Mesendoderm (in vitro differentiated cells): ENCODE data around the gene PINK1.
"Not testable (repeated sequence)": the region's sequence is repeated elsewhere in the genome, so short reads cannot be mapped to it uniquely, and the experiment has no call there.

Experiments
- DNase-seq: peaks from one replicate; pipeline ENCODE4 v3.0.0; 2013
- H2AK5ac ChIP-seq: 2 replicates; pipeline ENCODE4 v1.6.1; 2013; ENCODE audit warnings: low read length, inconsistent platforms
- H2BK120ac ChIP-seq: 2 replicates; pipeline ENCODE4 v1.6.1; 2013; ENCODE audit warnings: low read depth, mild to moderate bottlenecking, low read length, moderate library complexity, mixed read lengths
- H2BK15ac ChIP-seq: replicated peaks from 2 replicates; pipeline ENCODE4 v1.6.1; 2013; ENCODE audit warnings: low read depth, mild to moderate bottlenecking, moderate library complexity
- H2BK5ac ChIP-seq: 2 replicates; pipeline ENCODE4 v1.6.1; 2013; ENCODE audit warnings: low read length, inconsistent platforms
- H3K18ac ChIP-seq: 2 replicates; pipeline ENCODE4 v1.6.1; 2013; ENCODE audit warnings: mild to moderate bottlenecking, low read length, mixed read lengths
- H3K23ac ChIP-seq: one replicate; pipeline ENCODE4 v1.6.1; 2013; ENCODE audit warnings: low read length
- H3K27ac ChIP-seq: 2 replicates; pipeline ENCODE4 v1.5.1; 2013; ENCODE audit warnings: low read depth, mild to moderate bottlenecking, inconsistent platforms, low read length, moderate library complexity
- H3K27me3 ChIP-seq: 2 replicates; pipeline ENCODE4 v1.6.1; 2013; ENCODE audit warnings: low read length, control low read depth, mild to moderate bottlenecking, inconsistent platforms; ENCODE audit not compliant: insufficient read depth, poor library complexity
- H3K36me3 ChIP-seq: 2 replicates; pipeline ENCODE4 v1.6.1; 2013; ENCODE audit warnings: low read length, inconsistent platforms; ENCODE audit not compliant: control insufficient read depth, insufficient read depth
- H3K4ac ChIP-seq: one replicate; pipeline ENCODE4 v1.6.1; 2013; ENCODE audit warnings: low read depth, mild to moderate bottlenecking, low read length, moderate library complexity
- H3K4me1 ChIP-seq: 2 replicates; pipeline ENCODE4 v1.6.1; 2013; ENCODE audit warnings: low read depth, low read length, inconsistent platforms; ENCODE audit not compliant: control insufficient read depth
- H3K4me2 ChIP-seq: 2 replicates; pipeline ENCODE4 v1.6.1; 2013; ENCODE audit warnings: low read length
- H3K4me3 ChIP-seq: 2 replicates; pipeline ENCODE4 v1.5.1; 2013; ENCODE audit warnings: mild to moderate bottlenecking, low read length
- H3K56ac ChIP-seq: one replicate; pipeline ENCODE4 v1.6.1; 2013; ENCODE audit warnings: low read length
- H3K79me1 ChIP-seq: 2 replicates; pipeline ENCODE4 v1.6.1; 2013; ENCODE audit warnings: low read length, inconsistent platforms
- H3K79me2 ChIP-seq: 2 replicates; pipeline ENCODE4 v1.6.1; 2013; ENCODE audit warnings: mild to moderate bottlenecking, low read length; ENCODE audit not compliant: control insufficient read depth, insufficient read depth
- H3K9ac ChIP-seq: 2 replicates; pipeline ENCODE4 v1.6.1; 2013; ENCODE audit warnings: low read length, inconsistent platforms
- H4K5ac ChIP-seq: one replicate; pipeline ENCODE4 v1.6.1; 2013; ENCODE audit warnings: low read length
- H4K8ac ChIP-seq: one replicate; pipeline ENCODE4 v1.6.1; 2013; ENCODE audit warnings: low read depth, mild to moderate bottlenecking, control low read depth, low read length, moderate library complexity
- WGBS: extraction: QIAGEN DNeasy Blood & Tissue Kit; methylation state at CpG from one replicate; pipeline ENCODE4 v1.1.7; 2013; ENCODE audit warnings: low lambda C conversion rate, missing lambda C conversion rate; ENCODE audit not compliant: insufficient coverage; ENCODE audit errors: extremely low coverage; 5-methylcytosine and 5-hydroxymethylcytosine counted together

PINK1 gene

DNA sequence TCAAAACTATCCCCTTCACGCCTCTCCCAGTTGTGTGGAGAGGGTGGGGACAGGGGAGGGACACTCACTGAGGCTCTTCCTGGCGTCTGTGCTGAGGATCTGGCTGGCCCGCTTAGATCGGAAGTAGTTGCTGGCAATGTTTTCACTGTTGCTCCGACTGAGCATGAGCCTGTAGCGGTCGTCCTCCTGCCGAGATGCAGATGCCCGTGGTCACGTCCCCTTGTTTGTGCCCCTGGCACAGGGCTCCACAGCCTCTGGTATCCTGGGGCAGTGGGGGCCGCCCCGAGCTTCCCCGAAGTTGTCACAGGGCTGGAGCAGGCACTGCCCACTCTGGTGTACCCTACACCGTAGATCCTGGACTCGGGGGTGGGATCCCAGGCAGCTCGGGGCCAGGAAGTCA lies 32.9 kb downstream of the PINK1 start:
- H3K56ac ChIP-seq: no peak overlapping the region

GRCh38 chr1:20666804-20667203 lies 33.5 kb downstream of the PINK1 start:
- H4K5ac ChIP-seq: no peak overlapping the region
- H3K79me2 ChIP-seq: no peaks in the 10 kb centered on the region
- WGBS: no CpG with 5 or more reads among the region's 1 CpG
- H3K4ac ChIP-seq: no peak overlapping the region
- H3K4me3 ChIP-seq: no peak overlapping the region
- no peak overlapping the region for H3K23ac ChIP-seq
- H3K18ac ChIP-seq: no peak overlapping the region
- H2AK5ac ChIP-seq: no peak overlapping the region
- H4K8ac ChIP-seq: no peak overlapping the region
- H3K9ac ChIP-seq: no peak overlapping the region
- H3K4me2 ChIP-seq: no peak overlapping the region
- DNase-seq: peak; percentile 45
- H3K79me1 ChIP-seq: no peaks in the 10 kb centered on the region
- H3K27ac ChIP-seq: no peak overlapping the region
- H3K56ac ChIP-seq: no peak overlapping the region
- H2BK15ac ChIP-seq: no peak overlapping the region
- H3K27me3 ChIP-seq: no peaks in the 10 kb centered on the region
- H2BK5ac ChIP-seq: no peak overlapping the region
- no peak overlapping the region for H2BK120ac ChIP-seq
- no peaks in the 10 kb centered on the region for H3K36me3 ChIP-seq
- H3K4me1 ChIP-seq: peaks cover 1% of the 10 kb centered on the region

More for the DNA sequence above, 32.9 kb downstream of the PINK1 start:
- H2AK5ac ChIP-seq: no peak overlapping the region
- no peak overlapping the region for H3K23ac ChIP-seq
- H3K4me1 ChIP-seq: peaks cover 1% of the 10 kb centered on the region
- H3K79me1 ChIP-seq: no peaks in the 10 kb centered on the region
- no peak overlapping the region for H4K8ac ChIP-seq
- H3K4me2 ChIP-seq: no peak overlapping the region
- H2BK120ac ChIP-seq: no peak overlapping the region
- no peak overlapping the region for H3K4me3 ChIP-seq
- no peak overlapping the region for H4K5ac ChIP-seq
- H3K27ac ChIP-seq: no peak overlapping the region
- no peak overlapping the region for H3K18ac ChIP-seq
- no peaks in the 10 kb centered on the region for H3K79me2 ChIP-seq
- H2BK5ac ChIP-seq: no peak overlapping the region
- H3K27me3 ChIP-seq: no peaks in the 10 kb centered on the region
- no peak overlapping the region for H3K4ac ChIP-seq
- WGBS: no CpG with 5 or more reads among the region's 16 CpGs
- H3K36me3 ChIP-seq: no peaks in the 10 kb centered on the region
- DNase-seq: no peak
- H3K9ac ChIP-seq: no peak overlapping the region
- H2BK15ac ChIP-seq: no peak overlapping the region

DNA sequence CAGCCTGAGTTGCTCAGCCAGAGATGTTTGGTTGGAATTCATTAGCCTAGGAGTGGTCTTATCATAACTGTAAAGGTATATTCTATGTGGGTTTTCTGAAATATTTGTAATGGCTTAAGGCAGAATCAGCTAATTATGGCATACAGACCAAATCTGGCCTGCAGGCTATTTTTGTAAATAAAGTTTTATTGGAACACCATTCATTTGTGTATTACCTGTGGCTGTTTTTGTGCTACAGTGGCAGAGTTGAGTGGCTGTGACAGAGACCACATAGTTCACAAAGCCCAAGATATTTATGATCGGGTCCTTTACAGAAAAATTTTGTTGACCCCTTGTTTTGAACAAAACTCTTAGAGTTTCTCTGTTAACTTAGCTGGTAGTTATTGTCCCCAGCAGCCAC lies 35.3 kb downstream of the PINK1 start:
- Histone ChIP-seq H3K4me1 (no peaks in the 10 kb centered on the region), H3K79me2 (no peaks in the 10 kb centered on the region), H3K9ac (no peak overlapping the region), H3K27ac (no peak overlapping the region), H3K4me2 (no peak overlapping the region), H2BK5ac (no peak overlapping the region), H2BK15ac (no peak overlapping the region), H4K5ac (no peak overlapping the region), H4K8ac (no peak overlapping the region), H2BK120ac (no peak overlapping the region), H3K23ac (no peak overlapping the region), H3K79me1 (no peaks in the 10 kb centered on the region), H3K36me3 (no peaks in the 10 kb centered on the region), H3K4me3 (no peak overlapping the region), H2AK5ac (no peak overlapping the region), H3K4ac (no peak overlapping the region), H3K56ac (no peak overlapping the region), H3K18ac (no peak overlapping the region), H3K27me3 (no peaks in the 10 kb centered on the region)
- no peak for DNase-seq
- no CpG with 5 or more reads among the region's 1 CpG for WGBS

DNA sequence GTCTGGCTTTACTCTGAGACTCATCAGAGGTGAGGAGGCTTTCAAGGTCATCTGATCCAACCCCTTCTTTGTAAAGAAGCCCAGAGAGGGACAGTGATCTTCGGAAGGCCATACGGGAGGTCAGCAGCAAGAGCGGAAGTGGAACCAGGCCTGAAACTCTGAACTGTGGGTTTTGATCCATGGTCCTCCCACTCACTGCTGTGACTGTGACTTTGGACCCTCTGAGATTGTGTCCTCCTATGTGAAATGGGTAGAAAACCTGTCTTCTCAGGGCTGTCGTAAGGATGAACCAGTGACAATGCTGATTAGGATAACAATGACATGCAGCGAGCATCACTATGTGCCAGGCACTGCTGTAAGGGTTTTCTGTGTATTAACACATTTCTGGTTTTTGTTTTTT lies 37.7 kb downstream of the PINK1 start:
- H3K36me3 ChIP-seq: no peaks in the 10 kb centered on the region
- no CpG with 5 or more reads among the region's 5 CpGs for WGBS
- H3K27ac ChIP-seq: no peak overlapping the region
- H3K4ac ChIP-seq: no peak overlapping the region
- H3K23ac ChIP-seq: no peak overlapping the region
- H3K56ac ChIP-seq: no peak overlapping the region
- H3K27me3 ChIP-seq: no peaks in the 10 kb centered on the region
- no peak overlapping the region for H3K9ac ChIP-seq
- no peaks in the 10 kb centered on the region for H3K79me2 ChIP-seq
- no peak overlapping the region for H2BK15ac ChIP-seq
- no peak overlapping the region for H3K18ac ChIP-seq
- DNase-seq: no peak
- H2AK5ac ChIP-seq: no peak overlapping the region
- H2BK5ac ChIP-seq: no peak overlapping the region
- H4K8ac ChIP-seq: no peak overlapping the region
- H3K79me1 ChIP-seq: no peaks in the 10 kb centered on the region
- no peaks in the 10 kb centered on the region for H3K4me1 ChIP-seq
- no peak overlapping the region for H3K4me2 ChIP-seq
- no peak overlapping the region for H3K4me3 ChIP-seq
- H4K5ac ChIP-seq: no peak overlapping the region
- H2BK120ac ChIP-seq: no peak overlapping the region

- Histone ChIP-seq H3K27ac (no peak overlapping the region), H3K4me3 (no peak overlapping the region), H4K8ac (no peak overlapping the region), H3K23ac (no peak overlapping the region), H3K4me1 (no peaks in the 10 kb centered on the region), H3K36me3 (no peaks in the 10 kb centered on the region), H3K4me2 (no peak overlapping the region), H3K4ac (no peak overlapping the region), H2AK5ac (no peak overlapping the region), H3K79me1 (no peaks in the 10 kb centered on the region), H2BK15ac (no peak overlapping the region), H2BK120ac (no peak overlapping the region), H3K18ac (no peak overlapping the region), H3K27me3 (no peaks in the 10 kb centered on the region), H2BK5ac (no peak overlapping the region), H3K9ac (no peak overlapping the region), H4K5ac (no peak overlapping the region), H3K56ac (no peak overlapping the region), H3K79me2 (no peaks in the 10 kb centered on the region)
- no CpG with 5 or more reads among the region's 4 CpGs for WGBS
- no peak for DNase-seq
These were observed 39.0 kb downstream of the PINK1 start for GRCh38 chr1:20672265-20672632.

- not testable (repeated sequence) for H3K4ac ChIP-seq, H3K23ac ChIP-seq, H3K56ac ChIP-seq, H3K4me2 ChIP-seq, DNase-seq, H3K9ac ChIP-seq, H3K27ac ChIP-seq, H3K36me3 ChIP-seq, H3K79me2 ChIP-seq, H2BK120ac ChIP-seq, H3K27me3 ChIP-seq, H2AK5ac ChIP-seq, H3K18ac ChIP-seq, H4K5ac ChIP-seq, H3K4me1 ChIP-seq, H2BK15ac ChIP-seq, H4K8ac ChIP-seq, H2BK5ac ChIP-seq, H3K4me3 ChIP-seq, H3K79me1 ChIP-seq
- no CpG with 5 or more reads among the region's 11 CpGs for WGBS
These were observed 40.4 kb downstream of the PINK1 start for GRCh38 chr1:20673626-20674025.
